CD4-positive, alpha-beta T cell treated with Interleukin-21 for 1 hour (primary cell): ENCODE measurements around the gene B4GALNT3.

Experiments
- DNase-seq: peaks from one replicate; pipeline ENCODE4 v3.0.0-alpha.2; 2020

B4GALNT3 gene

DNA sequence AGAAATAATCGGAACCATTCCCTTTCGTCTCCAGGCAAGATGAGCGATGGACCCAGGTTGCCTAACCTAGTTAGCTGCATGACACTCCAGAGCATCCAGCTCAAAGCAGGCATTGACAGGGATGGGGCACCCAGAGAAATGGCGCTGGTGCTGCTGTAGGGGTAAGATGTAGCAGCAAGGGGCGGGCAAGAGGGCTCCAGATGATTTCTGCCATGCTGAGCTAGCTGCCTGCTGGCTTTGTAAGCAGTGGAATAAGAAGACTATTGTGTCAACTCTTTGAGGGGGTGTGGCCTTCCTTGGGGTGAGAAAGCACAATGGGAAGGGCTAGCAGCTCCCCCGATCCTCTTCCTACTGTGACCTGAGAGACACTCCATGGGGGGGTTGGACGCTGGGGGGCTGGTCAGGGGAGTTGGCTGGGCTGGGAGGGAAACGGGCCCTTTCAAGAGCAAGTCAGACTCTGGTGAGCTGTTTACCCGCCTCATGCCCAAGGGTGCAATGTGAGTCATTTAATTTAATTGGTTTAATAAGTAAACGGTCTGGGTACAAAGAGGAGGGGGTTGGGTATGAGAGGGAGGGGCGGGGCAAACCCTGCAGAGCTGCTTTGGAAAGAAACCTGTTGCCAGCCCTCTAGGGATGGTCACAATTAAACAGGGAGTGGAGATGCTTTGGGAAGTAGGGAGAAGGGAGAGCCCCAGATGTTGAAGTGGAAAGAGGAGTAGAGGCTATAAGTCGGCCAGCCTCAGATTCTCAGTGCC, 50.5 kb downstream of the B4GALNT3 start:
- DNase-seq = no peak

DNA sequence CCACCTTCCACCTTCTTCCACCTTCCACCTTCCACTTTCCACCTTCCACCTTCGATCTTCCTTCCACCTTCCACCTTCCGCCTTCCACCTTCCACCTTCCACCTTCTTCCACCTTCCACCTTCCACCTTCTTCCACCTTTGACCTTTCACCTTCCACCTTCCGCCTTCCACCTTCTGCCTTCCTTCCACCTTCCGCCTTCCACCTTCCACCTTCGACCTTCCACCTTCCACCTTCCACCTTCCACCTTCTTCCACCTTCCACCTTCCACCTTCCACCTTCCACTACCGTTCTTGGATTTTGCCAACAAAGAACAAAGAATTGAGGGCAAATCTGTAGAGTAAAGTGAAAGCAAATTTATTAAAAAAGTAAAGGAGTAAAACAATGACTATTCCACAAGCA, 53.2 kb downstream of the B4GALNT3 start:
- DNase-seq = no peak

DNA sequence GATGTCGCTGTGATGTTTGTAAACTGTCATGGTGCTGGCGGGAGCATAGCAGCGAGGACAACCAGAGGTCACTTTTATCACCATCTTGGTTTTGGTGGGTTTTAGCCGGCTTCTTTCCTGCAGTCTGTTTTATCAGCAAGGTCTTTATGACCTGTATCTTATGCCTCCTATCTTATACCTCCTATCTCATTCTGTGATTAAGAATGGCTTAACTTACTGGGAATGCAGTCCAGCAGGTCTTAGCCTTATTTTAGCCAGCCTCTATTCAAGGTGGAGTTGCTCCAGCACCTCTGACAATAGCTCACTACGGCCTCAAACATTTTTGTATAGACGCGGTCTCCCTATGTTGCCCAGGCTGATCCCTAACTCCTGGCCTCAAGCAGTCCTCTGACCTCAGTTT, 53.7 kb downstream of the B4GALNT3 start:
- no peak for DNase-seq

DNA sequence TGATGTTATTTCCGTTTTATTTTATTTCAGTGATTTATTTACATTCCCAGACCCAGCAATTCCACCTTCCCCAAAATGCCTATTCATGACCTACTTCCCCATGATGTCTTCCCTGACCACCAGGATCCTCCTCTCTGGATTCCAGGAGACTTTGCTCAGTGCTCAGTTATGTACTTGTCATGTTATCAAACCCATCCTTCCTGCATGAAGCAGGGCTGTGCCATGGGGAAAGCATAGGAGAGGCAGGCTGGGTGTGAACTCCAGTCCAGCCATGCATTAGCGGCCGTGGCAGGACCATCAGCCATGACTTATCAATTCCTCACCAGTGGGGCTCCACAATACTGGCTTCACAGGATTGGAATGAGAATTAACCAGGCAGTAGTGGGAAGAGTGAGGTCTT, 57.8 kb downstream of the B4GALNT3 start:
- DNase-seq = no peak

DNA sequence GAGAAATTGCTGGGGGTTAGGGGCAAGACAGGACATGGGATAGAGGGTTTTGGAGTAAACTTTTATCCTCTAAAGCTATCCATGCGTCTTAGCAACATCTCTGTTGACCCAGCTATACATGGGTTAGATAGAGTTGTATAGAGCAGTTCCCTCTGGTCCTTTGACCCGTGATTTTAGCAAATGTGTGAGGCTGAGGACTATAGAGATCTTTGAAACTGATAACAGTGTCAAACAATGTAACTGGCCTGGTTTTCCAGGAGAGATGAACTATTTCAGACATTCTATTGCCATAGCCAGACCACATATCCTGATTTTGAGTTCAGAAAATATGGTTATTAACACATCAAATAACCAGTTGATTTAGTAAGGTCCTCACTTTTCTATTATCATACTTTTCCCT, 60.4 kb downstream of the B4GALNT3 start:
- no peak for DNase-seq

DNA sequence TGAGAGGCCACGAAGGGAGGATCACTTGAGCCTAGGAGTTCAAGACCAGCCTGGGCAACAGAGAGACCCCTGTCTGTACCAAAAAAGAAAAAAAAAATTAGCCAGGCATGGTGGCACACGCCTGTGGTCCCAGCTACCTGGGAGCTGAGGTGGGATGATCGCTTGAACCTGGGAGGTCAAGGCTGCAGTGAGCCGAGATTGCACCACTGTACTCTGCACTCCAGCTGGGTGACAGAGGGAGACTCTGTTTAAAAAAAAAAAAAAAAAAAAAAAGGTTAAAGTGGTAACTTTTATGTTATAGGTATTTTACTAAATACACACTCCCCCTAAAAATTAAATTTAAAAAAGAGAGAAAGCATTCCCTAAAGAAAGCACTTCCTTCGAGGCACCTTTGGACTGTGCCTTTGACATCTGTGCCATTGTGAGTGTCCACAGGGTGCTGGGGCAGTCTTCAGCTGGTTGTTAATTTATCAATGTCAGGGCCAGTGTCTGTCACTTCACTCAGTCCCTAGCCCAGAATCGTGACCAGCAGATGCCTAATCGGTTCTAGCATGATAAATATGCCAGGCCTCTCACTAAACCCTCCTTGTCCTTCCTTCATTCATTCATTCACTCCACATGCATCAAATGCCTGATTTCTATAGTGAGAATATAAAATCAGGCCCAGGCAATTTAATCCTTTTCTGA, 63.1 kb downstream of the B4GALNT3 start:
- DNase-seq = no peak

DNA sequence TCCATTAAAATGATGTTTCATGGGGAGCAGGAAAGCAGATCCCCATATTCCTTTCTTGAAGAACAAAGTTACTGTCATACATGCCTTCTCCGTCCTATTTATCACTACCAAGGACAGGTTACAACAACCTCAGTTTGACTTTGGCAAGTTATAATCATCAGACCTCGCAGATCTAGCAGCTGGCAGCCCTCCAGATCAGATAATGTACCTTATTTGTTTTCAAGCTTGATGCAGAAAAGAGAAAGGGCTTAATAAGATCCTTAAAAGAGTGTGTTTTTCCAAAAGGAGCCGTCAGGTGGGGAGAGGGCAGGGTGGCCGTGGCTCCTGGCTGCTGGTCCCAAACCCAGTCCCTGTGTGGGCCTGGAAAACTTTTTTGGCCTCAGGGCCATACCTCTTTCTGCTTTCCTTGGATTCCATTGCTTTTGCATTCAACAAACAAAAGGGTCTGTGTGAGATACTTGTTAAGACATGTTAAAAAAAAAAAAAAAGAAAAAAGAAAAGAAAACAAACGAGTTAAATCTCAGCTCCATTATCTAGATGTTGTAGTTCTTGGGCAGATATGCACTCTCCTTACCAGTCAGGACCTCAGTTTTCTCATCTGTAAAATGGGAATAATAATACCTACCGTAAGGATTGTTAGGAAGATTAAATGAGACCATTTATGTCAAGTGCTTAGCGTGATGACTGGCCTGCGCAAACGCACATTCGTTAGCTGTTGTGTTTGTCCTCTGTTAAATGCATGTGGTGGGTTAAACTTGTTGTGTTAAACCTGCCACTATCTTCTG, 64.6 kb downstream of the B4GALNT3 start:
- DNase-seq = no peak

DNA sequence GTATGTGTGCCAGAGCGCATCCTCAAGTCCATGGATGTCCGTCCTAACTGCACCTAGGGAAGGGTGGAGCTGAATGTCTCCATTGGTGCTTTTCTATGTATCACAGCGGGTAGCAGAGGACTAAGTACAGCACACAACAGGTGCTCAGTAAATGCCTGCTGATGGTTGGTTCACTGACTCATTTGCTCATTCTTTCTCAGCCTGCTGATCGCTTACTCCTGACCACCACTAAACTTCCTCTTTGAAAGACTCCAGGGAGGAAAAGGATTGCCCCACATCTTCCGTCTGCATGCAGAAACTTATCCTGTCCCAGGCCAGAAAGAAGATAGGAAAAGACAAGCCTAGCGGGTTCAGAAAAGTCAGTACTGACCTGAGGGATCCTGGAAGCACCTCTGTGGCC, 66.3 kb downstream of the B4GALNT3 start:
- no peak for DNase-seq

DNA sequence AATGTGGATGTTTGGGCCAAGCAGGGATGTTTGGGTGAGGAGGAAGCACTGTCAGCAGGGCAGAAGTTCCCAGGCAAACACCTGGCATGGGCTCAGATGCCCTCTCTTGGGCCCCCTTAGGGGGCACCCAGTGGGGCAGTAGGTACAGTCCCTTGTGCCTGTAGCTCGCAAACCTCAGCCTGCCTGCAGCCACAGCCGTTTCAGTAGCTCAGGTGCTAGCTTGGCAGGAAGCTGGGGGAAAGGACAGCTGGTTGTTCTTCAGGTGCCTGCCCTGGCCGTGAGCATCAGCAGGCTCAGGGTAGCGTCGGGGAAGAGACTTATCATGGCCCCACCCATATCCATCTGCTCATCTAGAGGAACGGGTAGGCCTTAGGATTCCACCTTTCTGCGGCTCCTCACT, 67.5 kb downstream of the B4GALNT3 start:
- DNase-seq = no peak

DNA sequence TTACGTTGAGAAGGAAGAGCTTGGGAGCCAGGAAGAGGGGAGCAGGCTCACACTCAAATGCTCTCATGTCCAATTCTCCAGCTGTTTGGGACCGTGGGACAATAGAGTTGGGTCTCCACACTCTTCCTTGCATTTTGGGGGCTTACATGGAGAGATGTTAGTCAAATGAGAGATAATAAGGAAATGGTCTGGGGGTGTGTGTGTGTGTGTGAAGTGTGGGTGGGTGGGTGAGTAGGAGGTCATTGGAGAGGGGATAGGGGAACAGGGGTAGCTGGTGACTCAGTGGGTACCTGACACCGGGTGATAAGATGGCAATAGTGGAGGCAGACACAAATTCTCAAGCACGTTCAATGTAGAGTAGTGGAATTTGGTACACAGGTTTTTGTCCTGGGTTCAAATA, 68.0 kb downstream of the B4GALNT3 start:
- no peak for DNase-seq

DNA sequence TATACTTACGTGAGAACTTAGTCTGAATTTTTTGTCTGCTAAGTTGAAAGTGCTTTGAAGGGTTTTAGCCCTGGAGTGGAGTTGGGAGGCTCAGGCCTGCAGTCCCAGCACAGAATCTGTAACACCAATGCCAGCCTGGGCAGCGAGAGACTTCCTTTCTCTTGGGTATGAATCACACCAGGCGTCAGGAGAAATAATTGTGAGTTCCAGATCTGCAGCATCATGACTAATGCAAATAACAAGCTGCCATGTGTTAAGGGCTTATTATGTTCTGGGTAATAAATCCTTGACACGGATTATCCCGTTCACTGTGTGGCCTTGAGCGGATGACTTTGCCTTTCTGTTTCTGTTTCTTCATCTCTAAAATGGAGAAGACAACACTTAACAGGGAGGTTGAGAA, 70.6 kb downstream of the B4GALNT3 start:
- DNase-seq = no peak

DNA sequence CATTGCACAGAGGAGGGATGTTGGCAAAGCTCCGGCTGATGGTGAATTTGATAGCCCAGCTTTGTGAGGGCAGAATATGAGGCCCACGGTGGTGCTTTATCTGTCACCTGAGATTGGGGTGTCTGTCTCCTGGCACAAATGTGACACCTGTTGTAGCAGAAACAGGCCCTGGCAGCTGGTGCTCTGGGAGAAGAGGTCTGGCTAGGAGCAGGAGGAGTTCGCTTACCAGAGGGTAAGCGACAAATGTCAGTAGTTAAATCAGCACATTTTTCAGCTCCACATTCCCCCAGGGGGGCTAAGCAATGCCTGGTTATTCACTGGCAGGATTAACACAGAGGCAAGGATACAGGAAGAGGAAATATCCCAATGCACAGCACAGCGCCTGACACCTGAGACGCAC, 71.1 kb downstream of the B4GALNT3 start:
- DNase-seq = no peak

DNA sequence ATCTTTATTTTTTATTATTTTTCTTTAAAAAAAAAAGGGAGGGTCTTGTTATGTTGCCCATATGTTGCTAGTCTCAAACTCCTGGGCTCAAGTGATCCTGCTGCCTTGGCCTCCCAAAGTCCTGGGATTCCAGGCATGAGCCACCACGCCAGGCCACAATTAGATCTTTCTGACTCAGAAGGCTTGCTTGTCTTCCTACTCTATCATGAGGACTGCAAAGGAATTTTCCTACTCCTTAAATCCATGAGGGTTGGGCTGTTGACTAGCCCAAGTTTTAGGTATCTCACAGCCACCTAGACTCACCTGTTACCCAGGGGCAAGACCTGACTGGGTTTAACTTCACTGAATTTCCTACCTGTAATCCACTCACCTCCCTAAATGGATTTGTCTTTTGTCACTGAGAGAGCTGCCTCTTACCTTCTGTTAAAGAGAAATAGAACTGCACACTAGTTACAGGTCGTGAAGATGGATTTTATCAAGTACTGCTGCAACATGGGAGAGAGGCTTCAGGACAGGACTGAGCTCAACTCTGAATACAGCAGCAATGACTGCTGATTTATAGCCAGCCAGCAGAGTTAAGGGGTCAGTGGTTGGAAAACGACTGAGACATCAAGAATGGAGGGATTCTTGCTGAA, 72.3 kb downstream of the B4GALNT3 start:
- DNase-seq = no peak

DNA sequence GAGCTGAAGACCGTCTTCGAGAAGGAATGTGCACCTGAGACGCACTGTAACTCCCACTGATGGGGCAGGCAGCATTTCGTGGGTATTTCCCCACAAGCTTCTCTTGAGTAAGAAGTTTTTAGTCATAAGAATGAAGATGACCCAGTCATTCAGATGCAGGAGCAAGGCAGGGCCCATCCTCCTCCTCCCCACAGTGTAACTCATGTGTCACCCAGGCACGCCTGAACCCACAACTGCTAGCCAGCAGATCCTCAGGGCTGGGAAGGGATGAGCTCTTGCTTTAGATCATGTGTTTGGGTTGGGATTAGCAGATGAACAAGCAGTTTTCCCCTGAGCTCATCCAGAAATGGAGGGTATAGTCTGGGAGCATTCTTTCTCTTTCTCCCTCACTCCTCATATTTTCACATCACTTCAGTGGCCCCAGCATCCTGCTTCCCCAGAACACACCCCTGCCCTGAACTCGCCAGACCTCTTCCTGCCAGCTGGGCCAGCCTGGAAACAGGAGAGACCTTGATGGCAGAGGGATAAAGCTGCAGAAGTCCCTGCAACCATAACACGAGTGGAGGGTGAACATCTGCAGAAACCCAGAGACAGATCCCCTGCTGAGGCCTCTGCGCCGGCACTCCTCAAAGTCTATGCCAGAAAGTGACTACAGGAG, 73.3 kb downstream of the B4GALNT3 start:
- DNase-seq = no peak

DNA sequence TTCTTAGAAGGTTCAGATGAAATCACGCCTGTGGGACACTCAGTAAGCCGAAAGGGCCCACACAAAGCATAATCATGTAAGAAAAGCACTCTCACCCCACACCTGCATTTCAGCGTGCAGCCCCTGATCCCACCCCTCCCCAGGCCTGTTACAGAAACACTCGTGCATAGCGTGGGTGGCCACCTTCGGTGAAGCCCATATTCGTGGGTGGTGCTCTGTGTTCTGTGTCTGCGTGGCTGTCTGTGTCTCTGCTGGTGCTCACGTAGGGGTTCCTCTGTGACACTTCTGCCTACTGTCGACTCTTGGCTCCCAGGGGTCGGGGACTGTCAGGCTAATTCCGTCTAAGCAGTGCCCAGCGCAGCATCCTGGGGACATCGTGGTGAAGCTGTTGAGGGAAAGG, 74.0 kb downstream of the B4GALNT3 start:
- no peak for DNase-seq

DNA sequence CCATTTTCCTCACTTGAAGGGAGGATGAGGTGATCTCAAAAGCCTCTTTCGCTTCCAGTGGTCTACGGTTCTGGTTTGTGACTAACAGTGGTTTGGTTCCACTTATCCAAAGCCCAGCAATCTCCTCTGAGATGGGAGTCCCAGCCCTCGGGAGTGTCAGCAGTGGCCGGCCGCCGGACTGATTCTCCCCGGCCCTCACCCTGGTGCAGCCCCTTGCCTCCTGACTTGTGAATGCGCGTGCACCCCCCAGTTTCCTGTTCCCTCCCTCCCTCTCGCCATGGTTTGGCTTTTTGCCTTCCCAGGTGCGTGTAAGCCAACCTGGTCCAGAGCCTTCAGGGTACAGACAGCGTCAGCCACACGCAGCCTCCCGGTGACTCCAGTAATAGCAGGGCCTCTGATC, 74.5 kb downstream of the B4GALNT3 start:
- no peak for DNase-seq

DNA sequence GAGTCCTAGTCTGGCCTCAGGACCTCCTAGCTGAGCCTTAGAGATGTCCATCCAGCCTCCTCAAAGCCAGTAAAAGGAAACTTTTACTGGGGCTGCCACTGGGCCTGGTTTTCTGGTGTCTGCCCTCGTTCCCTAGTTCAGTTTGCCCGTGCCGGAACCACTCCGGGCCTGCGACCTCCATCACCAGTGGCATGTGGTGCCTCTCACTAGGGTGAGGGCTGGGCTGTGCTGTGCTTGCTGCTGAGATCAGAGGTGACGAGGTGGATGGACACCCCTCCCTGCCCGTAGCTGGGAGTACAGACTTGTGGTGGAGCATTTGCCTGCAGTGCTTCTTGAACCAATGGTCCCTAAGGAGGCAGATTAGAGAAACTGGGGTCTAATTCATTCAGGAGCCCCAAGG, 75.7 kb downstream of the B4GALNT3 start:
- no peak for DNase-seq

DNA sequence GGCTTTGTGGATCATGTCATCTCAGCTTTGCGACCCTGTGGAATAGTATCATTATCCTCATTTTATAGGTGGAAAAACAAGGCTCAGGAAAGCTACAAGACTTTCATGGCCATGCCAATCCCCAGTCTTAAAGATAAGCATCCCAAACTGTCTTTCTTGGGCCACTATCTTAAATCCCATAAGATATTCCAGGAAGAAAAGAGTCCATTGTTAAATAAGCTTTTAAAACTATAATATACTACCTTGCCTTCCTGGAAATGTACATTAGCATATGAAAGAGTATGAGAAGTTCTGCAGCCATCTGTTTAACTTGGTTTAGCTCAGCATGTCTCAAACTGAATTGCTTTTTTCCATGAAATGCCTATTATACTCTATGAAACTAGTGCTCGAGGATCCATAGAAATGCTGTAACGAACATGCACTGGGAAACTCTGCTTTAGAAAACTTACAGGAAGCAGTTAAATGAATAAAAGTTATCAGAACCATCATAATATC, 77.1 kb downstream of the B4GALNT3 start:
- DNase-seq = no peak

DNA sequence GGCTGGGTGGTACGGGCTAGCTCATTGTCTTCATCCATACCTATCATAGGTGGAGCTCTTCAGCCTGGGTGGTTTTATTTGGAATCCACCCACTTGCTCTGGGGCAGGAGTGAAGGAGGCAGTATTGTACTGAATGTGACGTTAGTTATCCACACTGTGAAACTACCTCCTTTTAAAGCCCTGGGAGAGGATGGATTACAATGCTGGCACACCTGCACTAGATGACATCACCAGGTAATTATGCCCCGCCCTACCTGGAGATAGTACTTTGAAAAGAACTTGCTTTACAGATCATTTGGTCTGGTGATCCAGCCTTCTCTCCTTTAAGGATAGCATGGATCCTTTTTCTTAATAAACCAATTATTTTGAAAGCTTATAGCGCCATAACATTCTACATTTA, 78.0 kb downstream of the B4GALNT3 start:
- no peak for DNase-seq

DNA sequence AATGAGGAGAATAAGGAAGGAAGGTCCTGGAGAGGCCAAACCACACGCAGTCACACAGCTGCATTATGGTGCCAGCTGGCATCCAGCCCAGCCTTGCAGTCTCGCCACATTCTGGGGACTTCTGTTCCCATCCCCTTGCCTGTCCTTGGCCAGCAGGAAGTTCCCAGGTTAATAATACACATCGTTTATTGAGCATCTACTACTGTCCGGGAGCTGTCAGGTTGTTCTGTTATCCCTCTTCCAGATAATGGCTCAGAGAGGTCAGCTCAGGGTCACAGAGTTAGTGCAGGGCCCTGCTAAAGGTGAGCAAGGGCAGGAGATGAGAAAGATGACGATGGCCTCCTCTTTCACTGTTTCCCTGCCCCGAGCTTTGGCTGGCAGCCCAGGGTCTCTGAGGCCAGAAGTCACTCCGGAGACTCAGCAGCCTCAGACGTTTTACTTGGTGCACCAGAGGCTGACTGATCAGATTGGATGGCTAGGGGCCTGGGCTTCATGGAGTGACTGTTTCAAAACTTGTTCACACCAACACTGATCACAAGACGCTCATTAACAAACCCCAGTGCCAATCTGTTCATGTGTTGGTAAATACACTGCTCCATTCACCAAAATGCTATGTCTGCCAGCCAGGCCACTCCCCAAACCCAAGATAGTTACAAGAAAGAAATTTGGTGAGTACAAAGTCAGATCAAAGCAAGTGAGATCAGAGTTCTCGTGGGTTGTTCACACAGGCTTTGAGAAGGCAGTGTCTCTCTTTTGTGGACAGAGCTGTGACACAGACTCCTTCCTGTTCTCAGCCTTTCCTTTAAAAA, 79.2 kb downstream of the B4GALNT3 start:
- peak; percentile 80 for DNase-seq

DNA sequence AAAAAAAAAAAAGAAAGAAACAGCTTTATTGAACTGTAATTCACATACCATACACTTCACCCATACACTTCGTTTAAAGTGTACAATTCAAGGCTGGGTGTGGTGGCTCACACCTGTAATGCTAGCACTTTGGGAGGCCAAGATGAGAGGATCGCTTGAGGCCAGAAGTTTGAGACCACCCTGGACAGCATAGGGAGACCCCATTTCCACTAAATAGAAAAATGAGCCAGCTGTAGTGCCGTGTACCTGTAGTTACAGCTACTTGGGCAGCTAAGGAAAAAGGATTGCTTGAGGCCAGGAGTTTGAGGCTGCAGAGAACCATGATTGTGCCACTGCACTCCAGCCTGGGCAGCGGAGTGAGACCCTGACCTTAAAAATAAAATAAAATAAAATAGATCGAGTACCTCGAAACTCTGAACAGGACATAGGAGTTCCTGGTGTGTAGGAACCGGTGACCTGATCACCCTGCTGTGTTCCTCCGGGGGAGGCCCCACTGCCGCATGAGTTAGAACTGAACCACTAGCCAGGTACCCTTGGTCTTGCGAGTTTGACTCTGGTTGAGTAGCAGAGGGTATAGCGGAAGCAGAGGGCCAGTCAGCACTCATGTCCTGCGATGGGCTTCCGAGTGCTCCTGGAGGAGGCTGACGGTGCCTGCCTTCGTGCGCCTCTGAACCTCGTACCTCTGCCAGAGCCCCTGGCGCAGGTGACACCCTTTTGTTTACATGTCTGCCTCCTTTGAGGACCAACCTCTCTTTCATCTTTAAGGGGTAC, 80.0 kb downstream of the B4GALNT3 start:
- no peak for DNase-seq
